CD4-positive, alpha-beta T cell (primary cell): Measurements from ENCODE around the gene MCTP2. TPM values are rescaled to one million over a fixed set of nuclear protein-coding genes. Genes with fewer than 3 reads are reported as not detected.

Source experiments
- ATAC-seq: fragments of 200-7000 bp; cut with Tn5 transposase; one replicate; pipeline ENCODE4 v1.10.0; 2022; ENCODE audit warnings: mild to moderate bottlenecking; ENCODE audit not compliant: poor library complexity
- CTCF ChIA-PET: fragments of 350-600 bp; sonication (Branson Sonifier 250); formaldehyde crosslinking; loops from one replicate; lab custom pipeline; 2021; ENCODE audit warnings: antibody characterized with exemption, inconsistent platforms; lab: Charles Lee
- POLR2A ChIA-PET: fragments of 350-600 bp; sonication (Branson Sonifier 250); formaldehyde crosslinking; loops from one replicate; lab custom pipeline; 2021; ENCODE audit warnings: antibody characterized with exemption, inconsistent platforms; lab: Charles Lee
- DNase-seq, 14 experiments: peaks; one replicate each; pipeline ENCODE4 v3.0.0-alpha.2; 2013 to 2020; ENCODE audit warnings: mixed read lengths in 2 of 14
- H3K27ac ChIP-seq, 2 donors: one replicate each; pipeline versions ENCODE4 v1.5.1 to v1.7.0; 2013; ENCODE audit warnings: low read length in 2 of 2, low read depth in 1 of 2, mild to moderate bottlenecking in 1 of 2
- H3K27me3 ChIP-seq, 2 experiments: 1 replicate in 1 of 2; 2 replicates in 1 of 2; pipeline versions ENCODE4 v1.6.1 to v1.7.0; 2013; ENCODE audit warnings: low read length in 2 of 2, control low read depth in 1 of 2, mild to moderate bottlenecking in 1 of 2, moderate library complexity in 1 of 2; ENCODE audit not compliant: insufficient read depth in 2 of 2, control insufficient read depth in 1 of 2
- H3K36me3 ChIP-seq: one replicate; pipeline ENCODE4 v1.6.1; 2013; ENCODE audit warnings: low read length, control low read depth; ENCODE audit not compliant: insufficient read depth
- H3K4me1 ChIP-seq: one replicate; pipeline ENCODE4 v1.6.1; 2013; ENCODE audit warnings: low read length, control low read depth; ENCODE audit not compliant: insufficient read depth
- H3K4me3 ChIP-seq: one replicate; pipeline ENCODE4 v1.5.1; 2013; ENCODE audit warnings: mild to moderate bottlenecking, low read length, moderate library complexity
- H3K9me3 ChIP-seq, 2 experiments: 1 replicate in 1 of 2; 2 replicates in 1 of 2; pipeline versions ENCODE4 v1.6.1 to v1.7.0; 2013; ENCODE audit warnings: low read length in 2 of 2, mild to moderate bottlenecking in 2 of 2, control low read depth in 1 of 2, moderate library complexity in 1 of 2; ENCODE audit not compliant: control insufficient read depth in 1 of 2, insufficient read depth in 1 of 2
- H3K27ac Mint-ChIP-seq: one replicate; pipeline ENCODE4 v1.8.0; 2020; ENCODE audit warnings: mixed read lengths
- H3K27me3 Mint-ChIP-seq: one replicate; pipeline ENCODE4 v1.8.0; 2021; ENCODE audit warnings: mixed read lengths
- H3K36me3 Mint-ChIP-seq: one replicate; pipeline ENCODE4 v1.8.0; 2021; ENCODE audit warnings: low read depth, mixed read lengths
- H3K4me1 Mint-ChIP-seq: one replicate; pipeline ENCODE4 v1.8.0; 2021; ENCODE audit warnings: low read depth, mixed read lengths
- H3K4me3 Mint-ChIP-seq: one replicate; pipeline ENCODE4 v1.8.0; 2020; ENCODE audit warnings: mild to moderate bottlenecking, mixed read lengths
- H3K9me3 Mint-ChIP-seq: one replicate; pipeline ENCODE4 v1.8.0; 2020; ENCODE audit warnings: mixed read lengths
- intact Hi-C, 2 experiments: fragments of 100-400 bp; cut with DNase I in 1 of 2; cut with micrococcal nuclease in 1 of 2; formaldehyde crosslinking; loops; one replicate each; pipeline versions ENCODE4 v1.15.1 to v1.9.0; 2023 to 2025; cut with DNase I, micrococcal nuclease
- total RNA-seq, 174 experiments: library from RNA in 2 of 174; stranded (reverse) in 2 of 174; gene quantifications; one replicate each; pipeline ENCODE4 v1.2.3 and lab custom pipeline; 2021 to 2026
- TF ChIP-seq, protein P1 (sequence below): fragments of 200-600 bp; IDR thresholded peaks from one replicate; pipeline ENCODE4 v1.8.0; 2022; ENCODE audit warnings: antibody characterized with exemption, mild to moderate bottlenecking

Gene MCTP2
- total RNA-seq, 2 experiments from 2014 or later: 8.0 to 10.8 TPM

- H3K27ac Mint-ChIP-seq: no peak overlapping the region
- ATAC-seq (no peak), DNase-seq (no peak)
- Histone ChIP-seq H3K4me3 (no peak overlapping the region), H3K27me3 (no peaks in the 10 kb centered on the region), H3K4me1 (no peaks in the 10 kb centered on the region), H3K36me3 (peaks cover 3% of the 10 kb centered on the region), H3K9me3 (no peaks in the 10 kb centered on the region), H3K27ac (no peak overlapping the region)
- no peak overlapping the region for H3K4me3 Mint-ChIP-seq
- H3K27me3 Mint-ChIP-seq: no peaks in the 10 kb centered on the region
- no peaks in the 10 kb centered on the region for H3K36me3 Mint-ChIP-seq
- intact Hi-C loops: no loop called here
- H3K4me1 Mint-ChIP-seq: no peaks in the 10 kb centered on the region
- TF ChIP-seq, protein P1, sequence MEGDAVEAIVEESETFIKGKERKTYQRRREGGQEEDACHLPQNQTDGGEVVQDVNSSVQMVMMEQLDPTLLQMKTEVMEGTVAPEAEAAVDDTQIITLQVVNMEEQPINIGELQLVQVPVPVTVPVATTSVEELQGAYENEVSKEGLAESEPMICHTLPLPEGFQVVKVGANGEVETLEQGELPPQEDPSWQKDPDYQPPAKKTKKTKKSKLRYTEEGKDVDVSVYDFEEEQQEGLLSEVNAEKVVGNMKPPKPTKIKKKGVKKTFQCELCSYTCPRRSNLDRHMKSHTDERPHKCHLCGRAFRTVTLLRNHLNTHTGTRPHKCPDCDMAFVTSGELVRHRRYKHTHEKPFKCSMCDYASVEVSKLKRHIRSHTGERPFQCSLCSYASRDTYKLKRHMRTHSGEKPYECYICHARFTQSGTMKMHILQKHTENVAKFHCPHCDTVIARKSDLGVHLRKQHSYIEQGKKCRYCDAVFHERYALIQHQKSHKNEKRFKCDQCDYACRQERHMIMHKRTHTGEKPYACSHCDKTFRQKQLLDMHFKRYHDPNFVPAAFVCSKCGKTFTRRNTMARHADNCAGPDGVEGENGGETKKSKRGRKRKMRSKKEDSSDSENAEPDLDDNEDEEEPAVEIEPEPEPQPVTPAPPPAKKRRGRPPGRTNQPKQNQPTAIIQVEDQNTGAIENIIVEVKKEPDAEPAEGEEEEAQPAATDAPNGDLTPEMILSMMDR: no peak
- no peaks in the 10 kb centered on the region for H3K9me3 Mint-ChIP-seq
- CTCF ChIA-PET: no interaction called here
- POLR2A ChIA-PET: no interaction called here
These were observed 186.3 kb downstream of the MCTP2 start for GRCh38 chr15:94417501-94418293.

DNA sequence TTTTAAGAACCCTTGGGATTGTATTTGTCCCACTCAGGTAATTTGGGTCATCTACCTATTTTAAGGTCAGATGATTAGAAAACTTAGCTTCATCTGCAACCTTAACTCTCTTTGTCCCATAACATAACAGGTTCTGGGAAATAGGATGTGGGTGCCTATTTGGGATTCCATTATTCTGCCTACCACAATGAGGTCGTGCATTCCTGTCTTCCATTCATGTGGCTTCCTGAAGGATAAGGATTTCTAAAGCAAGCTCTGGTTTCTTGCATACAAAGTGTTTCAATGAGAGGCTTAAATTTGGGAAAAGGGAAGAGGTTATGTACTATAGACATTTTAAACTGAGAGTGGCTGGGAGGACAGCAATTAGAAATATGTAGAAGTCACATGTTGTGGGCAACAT lies 190.3 kb downstream of the MCTP2 start:
- no peaks in the 10 kb centered on the region for H3K9me3 ChIP-seq
- H3K9me3 Mint-ChIP-seq: no peaks in the 10 kb centered on the region
- H3K27me3 ChIP-seq: no peaks in the 10 kb centered on the region
- H3K36me3 Mint-ChIP-seq: no peaks in the 10 kb centered on the region
- intact Hi-C loops: no loop called here
- TF ChIP-seq, protein P1: no peak
- POLR2A ChIA-PET: no interaction called here
- CTCF ChIA-PET: no interaction called here
- no peaks in the 10 kb centered on the region for H3K4me1 Mint-ChIP-seq
- no peak overlapping the region for H3K4me3 Mint-ChIP-seq
- no peak overlapping the region for H3K4me3 ChIP-seq
- H3K36me3 ChIP-seq: no peaks in the 10 kb centered on the region
- ATAC-seq (no peak), DNase-seq (no peak)
- no peak overlapping the region for H3K27ac Mint-ChIP-seq
- H3K4me1 ChIP-seq: no peaks in the 10 kb centered on the region
- no peaks in the 10 kb centered on the region for H3K27me3 Mint-ChIP-seq
- no peak overlapping the region for H3K27ac ChIP-seq

DNA sequence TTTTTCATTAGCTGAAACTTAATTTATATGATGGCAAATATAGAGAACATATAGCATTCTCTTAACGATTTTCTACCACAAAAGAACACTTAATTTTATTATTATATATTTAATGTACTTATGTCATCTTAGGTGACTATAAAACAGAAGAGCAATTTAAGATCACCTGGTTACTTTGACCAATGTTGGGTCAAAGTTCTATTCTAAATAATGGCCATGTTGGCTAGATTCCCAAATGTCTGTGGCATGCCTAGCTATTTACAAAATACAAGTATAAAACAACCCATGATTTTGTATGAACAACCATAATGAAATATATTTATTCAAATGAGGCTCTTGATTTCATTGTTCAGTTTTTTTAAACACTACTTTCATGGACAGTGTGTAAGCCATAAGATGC lies 200.9 kb downstream of the MCTP2 start:
- Mint-ChIP-seq H3K4me1 (no peaks in the 10 kb centered on the region), H3K36me3 (peaks cover 8% of the 10 kb centered on the region), H3K27me3 (no peaks in the 10 kb centered on the region), H3K4me3 (no peak overlapping the region), H3K9me3 (peaks cover under 1% of the 10 kb centered on the region), H3K27ac (no peak overlapping the region)
- Histone ChIP-seq H3K27me3 (no peaks in the 10 kb centered on the region), H3K36me3 (no peaks in the 10 kb centered on the region), H3K4me3 (no peak overlapping the region), H3K9me3 (no peaks in the 10 kb centered on the region), H3K4me1 (no peaks in the 10 kb centered on the region), H3K27ac (no peak overlapping the region)
- ChIA-PET CTCF (no interaction called here), POLR2A (no interaction called here)
- intact Hi-C loops: loop anchor here in 1 of 2 experiments (10.0 kb wide), 1 partner anchor 57 kb away; no protein-coding TSS in a partner anchor
- ATAC-seq: no peak
- DNase-seq: no peak
- TF ChIP-seq, protein P1: no peak
